Measurements from ENCODE around the gene CLCN7. TPM values are rescaled to one million over a fixed set of nuclear protein-coding genes. Genes with fewer than 3 reads are reported as not detected.

The CLCN7 gene
- polyA plus RNA-seq, 1 donor from 2014 or later: 40.9 TPM

GRCh38 chr16:1468426-1468810, 6.4 kb downstream of the CLCN7 start:
- no peaks in the 10 kb centered on the region for H3K36me3 ChIP-seq (ENCODE audit: insufficient read depth, low read length)
- no peak for TF ChIP-seq CTCF (IDR thresholded peaks at IDR 0.05; ENCODE audit: poor library complexity, severe bottlenecking)
- no peak for TF ChIP-seq SMC3 (conservative IDR thresholded peaks at IDR 0.05; ENCODE audit: poor library complexity)
- H3K4me3 ChIP-seq (ENCODE audit: low read length): no peak overlapping the region
- no peaks in the 10 kb centered on the region for H4K20me1 ChIP-seq (ENCODE audit: insufficient read depth)
- H3K9ac ChIP-seq (ENCODE audit: low read length): no peak overlapping the region
- peaks cover 7% of the 10 kb centered on the region for H3K79me2 ChIP-seq (replicated peaks; ENCODE audit: insufficient read depth, low read length)
- no peaks in the 10 kb centered on the region for H3K9me3 ChIP-seq (ENCODE audit: low read length)
- H3K27ac ChIP-seq (ENCODE audit: low read length): no peak overlapping the region
- H3K27me3 ChIP-seq (ENCODE audit: insufficient read depth, low read depth, low read length): no peaks in the 10 kb centered on the region
- H3K4me2 ChIP-seq (ENCODE audit: low read length): no peak overlapping the region
- H2AFZ ChIP-seq (ENCODE audit: low read depth, low read length): no peak overlapping the region
- no peaks in the 10 kb centered on the region for H3K9me2 ChIP-seq (ENCODE audit: insufficient read depth, low read length)
- no peaks in the 10 kb centered on the region for H3F3A ChIP-seq (ENCODE audit: insufficient read depth, low read length, poor library complexity, severe bottlenecking)

GRCh38 chr16:1466968-1467521, 7.8 kb downstream of the CLCN7 start:
- Histone ChIP-seq H3K4me3 (ENCODE audit: low read length) (no peak overlapping the region), H3K36me3 (ENCODE audit: insufficient read depth, low read length) (no peaks in the 10 kb centered on the region), H3F3A (ENCODE audit: insufficient read depth, low read length, poor library complexity, severe bottlenecking) (no peaks in the 10 kb centered on the region), H3K27me3 (ENCODE audit: insufficient read depth, low read depth, low read length) (no peaks in the 10 kb centered on the region), H4K20me1 (ENCODE audit: insufficient read depth) (no peaks in the 10 kb centered on the region), H3K9me2 (ENCODE audit: insufficient read depth, low read length) (no peaks in the 10 kb centered on the region), H3K9ac (ENCODE audit: low read length) (no peak overlapping the region), H2AFZ (ENCODE audit: low read depth, low read length) (no peak overlapping the region), H3K4me2 (ENCODE audit: low read length) (no peak overlapping the region), H3K79me2 (replicated peaks; ENCODE audit: insufficient read depth, low read length) (no peaks in the 10 kb centered on the region), H3K27ac (ENCODE audit: low read length) (no peak overlapping the region), H3K9me3 (ENCODE audit: low read length) (no peaks in the 10 kb centered on the region)
- TF ChIP-seq MXI1 (conservative IDR thresholded peaks at IDR 0.05; ENCODE audit: poor library complexity, severe bottlenecking) (no peak), RAD21 (conservative IDR thresholded peaks at IDR 0.05) (no peak), TAF1 (IDR thresholded peaks at IDR 0.05; ENCODE audit: low read depth) (no peak), SMC3 (conservative IDR thresholded peaks at IDR 0.05; ENCODE audit: poor library complexity) (no peak), EP300 (conservative IDR thresholded peaks at IDR 0.05; ENCODE audit: poor library complexity, severe bottlenecking) (no peak), CTCF (IDR thresholded peaks at IDR 0.05; ENCODE audit: poor library complexity, severe bottlenecking) (no peak), POLR2AphosphoS5 (IDR thresholded peaks at IDR 0.05) (no peak), EZH2 (IDR thresholded peaks at IDR 0.05; ENCODE audit: borderline replicate concordance, insufficient read depth, low read length, poor library complexity, severe bottlenecking) (no peak), REST (IDR thresholded peaks at IDR 0.05; ENCODE audit: borderline replicate concordance) (no peak)
